ENCODE data around the gene CHRNA9. TPM values are rescaled to one million over a fixed set of nuclear protein-coding genes. Genes with fewer than 3 reads are reported as not detected.
"Not testable (repeated sequence)": the region's sequence is repeated elsewhere in the genome, so short reads cannot be mapped to it uniquely, and the experiment has no call there.

CHRNA9 gene
- total RNA-seq, 2 donors from 2014 or later, result 0.90 TPM; not detected in 1

DNA sequence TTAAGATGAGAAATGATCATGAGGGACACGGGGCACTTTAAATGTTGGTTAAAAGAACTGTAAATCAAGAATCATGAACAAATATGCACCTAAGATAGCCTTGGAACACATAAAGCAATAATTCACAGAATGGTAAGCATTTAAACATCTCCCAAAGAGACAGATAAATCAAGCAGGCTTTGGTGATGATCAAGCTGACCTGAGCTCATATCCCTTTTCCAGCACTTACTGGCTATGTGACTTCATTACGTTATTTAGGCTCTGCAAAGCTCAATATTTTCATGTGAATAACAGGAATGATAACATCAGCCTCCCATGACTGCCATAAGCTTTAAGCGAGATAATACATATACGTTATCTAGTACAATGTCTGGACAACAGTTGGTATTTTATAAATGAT lies 54.9 kb downstream of the CHRNA9 start:
- no peak for DNase-seq
- no peaks in the 10 kb centered on the region for H3K4me1 ChIP-seq (ENCODE audit: control insufficient read depth, insufficient read depth, low read length)
- H3K9me3 ChIP-seq (ENCODE audit: control insufficient read depth, low read length), result no peaks in the 10 kb centered on the region
- TF ChIP-seq, protein P1, sequence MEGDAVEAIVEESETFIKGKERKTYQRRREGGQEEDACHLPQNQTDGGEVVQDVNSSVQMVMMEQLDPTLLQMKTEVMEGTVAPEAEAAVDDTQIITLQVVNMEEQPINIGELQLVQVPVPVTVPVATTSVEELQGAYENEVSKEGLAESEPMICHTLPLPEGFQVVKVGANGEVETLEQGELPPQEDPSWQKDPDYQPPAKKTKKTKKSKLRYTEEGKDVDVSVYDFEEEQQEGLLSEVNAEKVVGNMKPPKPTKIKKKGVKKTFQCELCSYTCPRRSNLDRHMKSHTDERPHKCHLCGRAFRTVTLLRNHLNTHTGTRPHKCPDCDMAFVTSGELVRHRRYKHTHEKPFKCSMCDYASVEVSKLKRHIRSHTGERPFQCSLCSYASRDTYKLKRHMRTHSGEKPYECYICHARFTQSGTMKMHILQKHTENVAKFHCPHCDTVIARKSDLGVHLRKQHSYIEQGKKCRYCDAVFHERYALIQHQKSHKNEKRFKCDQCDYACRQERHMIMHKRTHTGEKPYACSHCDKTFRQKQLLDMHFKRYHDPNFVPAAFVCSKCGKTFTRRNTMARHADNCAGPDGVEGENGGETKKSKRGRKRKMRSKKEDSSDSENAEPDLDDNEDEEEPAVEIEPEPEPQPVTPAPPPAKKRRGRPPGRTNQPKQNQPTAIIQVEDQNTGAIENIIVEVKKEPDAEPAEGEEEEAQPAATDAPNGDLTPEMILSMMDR (conservative IDR thresholded peaks at IDR 0.05), result no peak
- H3K27ac Mint-ChIP-seq, result no peak overlapping the region
- WGBS, 2 experiments (ENCODE audit: insufficient coverage in 1 of 2, insufficient read length in 1 of 2), result 96% methylated on average over 3 of the region's 4 CpGs; no CpG with 5 or more reads in 1 of the 2 experiments
- no peak overlapping the region for H3K4me3 Mint-ChIP-seq
- H3K36me3 ChIP-seq (ENCODE audit: control insufficient read depth, insufficient read depth, low read length), result no peaks in the 10 kb centered on the region
- H3K9ac ChIP-seq (ENCODE audit: extremely low read depth, low read length, poor library complexity, severe bottlenecking), result no peak overlapping the region
- no peaks in the 10 kb centered on the region for H3K27me3 ChIP-seq (ENCODE audit: control insufficient read depth, insufficient read depth, low read length, poor library complexity, severe bottlenecking)
- H3K4me3 ChIP-seq (ENCODE audit: low read length), result no peak overlapping the region
- H3K27me3 Mint-ChIP-seq (ENCODE audit: insufficient read depth), result no peaks in the 10 kb centered on the region
- no peaks in the 10 kb centered on the region for H3K9me3 Mint-ChIP-seq
- H3K36me3 Mint-ChIP-seq (ENCODE audit: low read depth), result no peaks in the 10 kb centered on the region
- no peak overlapping the region for H3K27ac ChIP-seq (ENCODE audit: low read depth, low read length)
- peaks cover 2% of the 10 kb centered on the region for H3K4me1 Mint-ChIP-seq

- H3K27ac Mint-ChIP-seq; H3K36me3 ChIP-seq (ENCODE audit: control insufficient read depth, insufficient read depth, low read length); H3K27me3 Mint-ChIP-seq (ENCODE audit: insufficient read depth); H3K9ac ChIP-seq (ENCODE audit: extremely low read depth, low read length, poor library complexity, severe bottlenecking); H3K4me3 Mint-ChIP-seq; H3K27ac ChIP-seq (ENCODE audit: low read depth, low read length); H3K27me3 ChIP-seq (ENCODE audit: control insufficient read depth, insufficient read depth, low read length, poor library complexity, severe bottlenecking); DNase-seq; H3K9me3 Mint-ChIP-seq; H3K4me1 ChIP-seq (ENCODE audit: control insufficient read depth, insufficient read depth, low read length); H3K36me3 Mint-ChIP-seq (ENCODE audit: low read depth); H3K4me3 ChIP-seq (ENCODE audit: low read length); H3K9me3 ChIP-seq (ENCODE audit: control insufficient read depth, low read length): not testable (repeated sequence)
- WGBS, 2 experiments (ENCODE audit: insufficient coverage in 1 of 2, insufficient read length in 1 of 2), result 92 to 93% methylated on average over 6 to 9 of the region's 9 CpGs
- H3K4me1 Mint-ChIP-seq, result peaks cover 11% of the 10 kb centered on the region
Measured at GRCh38 chr4:40392241-40392640, 57.1 kb downstream of the CHRNA9 start.

DNA sequence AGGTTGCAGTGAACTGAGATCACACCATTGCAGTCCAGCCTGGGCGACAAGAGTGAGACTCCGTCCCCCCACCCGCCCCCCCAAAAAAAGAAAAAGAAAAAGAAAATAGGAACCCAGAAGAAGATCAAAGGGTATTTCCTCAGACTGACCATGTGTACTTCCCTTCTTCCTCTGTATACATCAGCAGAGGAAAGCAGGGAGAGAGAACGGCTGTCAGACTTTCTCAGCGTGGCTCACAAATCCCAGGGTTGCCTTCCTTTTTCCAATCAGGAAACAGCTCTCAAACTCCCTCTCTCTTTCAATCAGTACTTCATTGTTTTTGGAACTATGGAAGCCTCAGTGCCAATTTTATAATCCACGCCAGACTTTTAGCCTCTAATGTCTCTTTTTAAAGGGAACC lies 59.1 kb downstream of the CHRNA9 start:
- H3K36me3 Mint-ChIP-seq (ENCODE audit: low read depth), result no peaks in the 10 kb centered on the region
- H3K9ac ChIP-seq (ENCODE audit: extremely low read depth, low read length, poor library complexity, severe bottlenecking), result no peak overlapping the region
- H3K27ac ChIP-seq (ENCODE audit: low read depth, low read length), result no peak overlapping the region
- H3K36me3 ChIP-seq (ENCODE audit: control insufficient read depth, insufficient read depth, low read length), result no peaks in the 10 kb centered on the region
- no peaks in the 10 kb centered on the region for H3K27me3 Mint-ChIP-seq (ENCODE audit: insufficient read depth)
- DNase-seq, result no peak
- H3K4me1 ChIP-seq (ENCODE audit: control insufficient read depth, insufficient read depth, low read length), result no peaks in the 10 kb centered on the region
- H3K27ac Mint-ChIP-seq, result no peak overlapping the region
- TF ChIP-seq, protein P1 (conservative IDR thresholded peaks at IDR 0.05), result no peak
- no peak overlapping the region for H3K4me3 Mint-ChIP-seq
- H3K9me3 Mint-ChIP-seq, result no peaks in the 10 kb centered on the region
- no peaks in the 10 kb centered on the region for H3K9me3 ChIP-seq (ENCODE audit: control insufficient read depth, low read length)
- H3K4me1 Mint-ChIP-seq, result peaks cover 9% of the 10 kb centered on the region
- H3K27me3 ChIP-seq (ENCODE audit: control insufficient read depth, insufficient read depth, low read length, poor library complexity, severe bottlenecking), result no peaks in the 10 kb centered on the region
- 85 to 90% methylated on average over 2 to 6 of the region's 6 CpGs for WGBS, 2 experiments (ENCODE audit: insufficient coverage in 1 of 2, insufficient read length in 1 of 2)
- H3K4me3 ChIP-seq (ENCODE audit: low read length), result no peak overlapping the region

All from endodermal cell (in vitro differentiated cells).